ENCODE measurements around the gene CPEB4. TPM values are rescaled to one million over a fixed set of nuclear protein-coding genes. Genes with fewer than 3 reads are reported as not detected.

Gene CPEB4
- polyA plus RNA-seq, 1 experiment = 21.3 TPM

DNA sequence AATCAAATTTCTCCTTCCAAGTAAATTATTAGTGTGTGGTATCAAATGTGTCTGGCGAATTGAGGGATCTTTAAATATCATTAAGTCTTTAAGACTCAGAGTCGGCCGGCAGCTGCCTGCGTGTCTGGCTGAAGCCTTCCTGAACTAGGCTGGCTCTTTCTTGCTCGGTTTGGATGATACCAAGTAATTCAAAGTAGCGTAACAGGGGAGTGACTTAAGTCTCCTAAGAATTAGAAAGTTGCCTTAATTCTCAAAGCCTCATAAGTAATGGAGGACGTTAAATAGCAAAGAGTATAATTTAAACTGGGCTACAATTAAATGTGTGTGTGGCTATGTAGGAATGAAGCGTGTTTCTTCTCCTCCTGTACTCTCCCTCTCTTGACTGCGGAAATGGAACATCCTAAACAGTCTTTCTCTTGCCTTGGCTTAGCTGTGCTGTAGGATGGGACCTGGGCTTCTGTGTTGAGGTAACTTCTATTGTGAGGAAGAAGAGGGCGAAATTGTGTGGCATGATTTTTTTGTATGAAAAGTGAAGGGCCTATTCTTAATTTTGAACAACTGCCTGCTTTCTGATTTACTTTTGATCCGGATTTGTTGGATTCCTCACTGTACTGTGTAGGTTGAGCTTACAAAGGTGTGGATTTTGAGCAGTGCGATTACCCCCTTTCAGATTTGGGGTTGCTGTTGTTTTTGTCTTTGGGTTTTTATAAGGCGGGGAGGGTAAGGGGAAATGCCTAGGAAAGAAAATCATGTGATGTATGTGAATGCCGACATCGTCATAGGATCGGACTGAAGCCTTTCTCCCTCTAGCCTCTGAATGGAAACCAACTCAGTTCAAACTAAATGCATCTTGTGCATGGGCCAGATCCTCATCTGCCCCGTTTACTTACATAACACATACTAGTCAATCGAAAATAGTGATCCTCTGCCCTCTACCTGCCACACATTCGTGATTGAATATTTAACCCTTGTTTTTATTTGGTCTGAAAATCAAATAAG, 29.9 kb downstream of the CPEB4 start:
- peak overlapping the region; percentile 67 for H3K4me3 ChIP-seq (ENCODE audit: low read depth, low read length)
- POLR2A ChIA-PET = interaction anchor here (0.6 to 1.8 kb wide), 3 partner anchors 15 to 30 kb away, joined by 4 to 6 read pairs (median 5); partner anchors contain the start of gene CPEB4
- TF ChIP-seq, protein P1, sequence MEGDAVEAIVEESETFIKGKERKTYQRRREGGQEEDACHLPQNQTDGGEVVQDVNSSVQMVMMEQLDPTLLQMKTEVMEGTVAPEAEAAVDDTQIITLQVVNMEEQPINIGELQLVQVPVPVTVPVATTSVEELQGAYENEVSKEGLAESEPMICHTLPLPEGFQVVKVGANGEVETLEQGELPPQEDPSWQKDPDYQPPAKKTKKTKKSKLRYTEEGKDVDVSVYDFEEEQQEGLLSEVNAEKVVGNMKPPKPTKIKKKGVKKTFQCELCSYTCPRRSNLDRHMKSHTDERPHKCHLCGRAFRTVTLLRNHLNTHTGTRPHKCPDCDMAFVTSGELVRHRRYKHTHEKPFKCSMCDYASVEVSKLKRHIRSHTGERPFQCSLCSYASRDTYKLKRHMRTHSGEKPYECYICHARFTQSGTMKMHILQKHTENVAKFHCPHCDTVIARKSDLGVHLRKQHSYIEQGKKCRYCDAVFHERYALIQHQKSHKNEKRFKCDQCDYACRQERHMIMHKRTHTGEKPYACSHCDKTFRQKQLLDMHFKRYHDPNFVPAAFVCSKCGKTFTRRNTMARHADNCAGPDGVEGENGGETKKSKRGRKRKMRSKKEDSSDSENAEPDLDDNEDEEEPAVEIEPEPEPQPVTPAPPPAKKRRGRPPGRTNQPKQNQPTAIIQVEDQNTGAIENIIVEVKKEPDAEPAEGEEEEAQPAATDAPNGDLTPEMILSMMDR (IDR thresholded peaks at IDR 0.05; ENCODE audit: low read depth, low read length) = no peak
- peak overlapping the region; percentile 92 for H3K27ac ChIP-seq (ENCODE audit: low read depth, low read length)
- CTCF ChIA-PET = interaction anchor here (0.8 to 1.3 kb wide), 2 partner anchors 302 to 400 kb away, joined by 3 to 4 read pairs; no protein-coding TSS in a partner anchor
- H3K9me3 ChIP-seq (ENCODE audit: control insufficient read depth, insufficient read depth, low read length) = no peaks in the 10 kb centered on the region
- no peaks in the 10 kb centered on the region for H3K27me3 ChIP-seq (ENCODE audit: control insufficient read depth, insufficient read depth, low read length)
- peak; percentile 74 for DNase-seq (ENCODE audit: low read depth, low spot score)

DNA sequence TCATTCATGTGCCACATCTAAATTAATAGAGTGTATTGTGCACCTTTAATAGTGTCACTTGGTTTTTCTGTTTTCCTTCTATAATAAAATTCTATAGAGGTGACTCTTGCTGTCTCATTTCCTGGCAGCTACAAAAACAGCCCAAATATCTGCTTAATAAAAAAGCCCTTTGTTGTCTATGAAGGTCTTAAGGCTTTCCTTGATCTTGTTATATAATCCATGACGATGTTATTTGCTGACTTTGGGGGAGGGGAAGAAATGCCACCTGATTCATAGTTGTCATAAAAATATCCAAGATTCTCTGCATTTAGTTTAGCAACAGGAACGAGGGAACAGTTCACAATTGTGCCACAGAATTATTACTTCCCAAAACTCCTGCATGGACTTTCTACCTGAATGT, 31.3 kb downstream of the CPEB4 start:
- no peak for DNase-seq (ENCODE audit: low read depth, low spot score)
- Histone ChIP-seq H3K27ac (ENCODE audit: low read depth, low read length) (no peak overlapping the region), H3K9me3 (ENCODE audit: control insufficient read depth, insufficient read depth, low read length) (no peaks in the 10 kb centered on the region), H3K27me3 (ENCODE audit: control insufficient read depth, insufficient read depth, low read length) (no peaks in the 10 kb centered on the region), H3K4me3 (ENCODE audit: low read depth, low read length) (no peak overlapping the region)
- CTCF ChIA-PET = interaction anchor here (0.6 kb wide), 1 partner anchor 46 kb away, joined by 3 read pairs; no protein-coding TSS in a partner anchor
- TF ChIP-seq, protein P1 (IDR thresholded peaks at IDR 0.05; ENCODE audit: low read depth, low read length) = no peak
- POLR2A ChIA-PET = interaction anchor here (0.8 kb wide), 1 partner anchor 31 kb away, joined by 3 read pairs; the partner anchor contains the start of gene CPEB4

DNA sequence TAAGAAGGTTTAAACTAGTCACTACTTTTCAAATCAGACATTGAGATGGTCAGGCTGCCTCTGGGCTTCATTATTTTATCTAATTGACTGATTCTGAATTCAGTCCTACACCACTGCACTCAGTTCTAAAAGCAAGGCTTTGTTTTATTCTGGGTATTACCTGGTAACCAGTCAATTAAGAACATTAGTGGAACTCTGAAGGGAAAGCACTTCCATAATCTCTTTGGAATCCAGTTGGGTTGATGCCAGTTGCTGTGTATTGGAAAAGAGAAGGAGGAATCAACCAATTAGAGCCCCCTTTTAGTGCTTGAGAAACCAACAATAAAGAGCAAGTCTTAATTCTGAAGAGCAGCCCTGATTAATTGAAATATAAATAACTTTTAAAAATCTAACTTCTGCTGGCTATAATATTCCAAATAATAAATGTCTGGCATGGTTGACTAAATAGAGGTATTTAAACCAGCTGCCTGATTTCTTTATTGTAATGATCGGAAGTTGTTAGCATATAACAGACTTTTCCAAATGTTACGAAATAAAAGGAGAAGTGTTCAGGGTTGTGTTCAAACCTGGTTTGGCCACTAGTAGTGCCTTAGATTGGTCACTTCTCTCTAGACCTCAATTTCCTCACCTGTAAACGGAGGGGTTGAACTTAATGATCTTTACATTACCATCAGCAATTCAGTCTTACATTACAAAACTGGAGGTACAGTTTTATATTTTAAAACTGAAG, 32.0 kb downstream of the CPEB4 start:
- H3K4me3 ChIP-seq (ENCODE audit: low read depth, low read length) = no peak overlapping the region
- H3K9me3 ChIP-seq (ENCODE audit: control insufficient read depth, insufficient read depth, low read length) = no peaks in the 10 kb centered on the region
- ChIA-PET CTCF (no interaction called here), POLR2A (no interaction called here)
- no peaks in the 10 kb centered on the region for H3K27me3 ChIP-seq (ENCODE audit: control insufficient read depth, insufficient read depth, low read length)
- no peak overlapping the region for H3K27ac ChIP-seq (ENCODE audit: low read depth, low read length)
- TF ChIP-seq, protein P1 (IDR thresholded peaks at IDR 0.05; ENCODE audit: low read depth, low read length) = no peak
- no peak for DNase-seq (ENCODE audit: low read depth, low spot score)

DNA sequence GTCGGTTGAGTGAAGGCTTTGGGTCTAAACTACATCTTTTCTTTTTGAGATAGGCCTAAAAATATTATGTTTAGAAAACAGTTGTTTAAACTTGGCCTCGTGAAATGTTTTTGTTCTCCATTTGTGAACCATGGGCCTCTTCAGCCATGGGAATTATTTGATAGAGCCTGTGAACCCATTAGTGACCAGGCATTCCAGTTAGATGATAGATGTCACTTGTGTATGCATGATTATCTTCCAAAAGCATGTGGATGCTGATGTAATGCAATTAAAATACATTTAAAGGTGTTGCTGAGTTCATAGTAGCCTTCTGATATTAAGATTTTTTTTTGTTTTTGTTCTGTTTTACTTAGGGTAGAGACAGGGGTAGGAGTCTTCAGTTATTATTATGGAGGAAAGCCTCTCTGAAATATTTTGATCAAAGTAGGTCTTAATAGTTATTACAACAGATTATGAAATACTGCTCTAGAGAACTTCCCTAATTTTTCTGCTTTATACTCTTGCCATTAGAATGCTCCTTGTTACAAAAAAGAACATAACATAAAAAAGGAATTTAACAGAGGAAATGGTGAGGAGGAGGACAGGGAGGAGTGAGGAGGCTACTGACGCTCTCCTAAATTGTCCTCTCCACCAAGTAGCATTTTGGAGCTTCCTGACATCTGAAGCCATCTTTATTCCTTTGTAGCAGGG, 32.9 kb downstream of the CPEB4 start:
- no peak for DNase-seq (ENCODE audit: low read depth, low spot score)
- Histone ChIP-seq H3K27me3 (ENCODE audit: control insufficient read depth, insufficient read depth, low read length) (no peaks in the 10 kb centered on the region), H3K4me3 (ENCODE audit: low read depth, low read length) (no peak overlapping the region), H3K9me3 (ENCODE audit: control insufficient read depth, insufficient read depth, low read length) (no peaks in the 10 kb centered on the region), H3K27ac (ENCODE audit: low read depth, low read length) (no peak overlapping the region)
- TF ChIP-seq, protein P1 (IDR thresholded peaks at IDR 0.05; ENCODE audit: low read depth, low read length) = no peak
- ChIA-PET CTCF (no interaction called here), POLR2A (no interaction called here)
